A673 (cell line): ENCODE measurements around the gene MEGF8. TPM values are rescaled to one million over a fixed set of nuclear protein-coding genes. Genes with fewer than 3 reads are reported as not detected.

Experiments
- Bru-seq: library from RNA; stranded (reverse); fragments of 400-500 nt; gene quantifications from one replicate; lab custom pipeline; 2021; lab: Mats Ljungman, UMichigan
- BruChase-seq, 2 experiments: library from RNA; stranded (reverse); fragments of 400-500 nt; gene quantifications; one replicate each; lab custom pipeline; 2021; lab: Mats Ljungman, UMichigan
- BruUV-seq: library from RNA; stranded (reverse); fragments of 400-500 nt; replicated peaks from 2 replicates; lab custom pipeline; 2021; lab: Mats Ljungman, UMichigan
- CTCF ChIA-PET: fragments of 300-600 bp; sonication (Branson Sonifier 250); formaldehyde crosslinking; loops from one replicate; lab custom pipeline; 2022; ENCODE audit warnings: antibody characterized with exemption; lab: Charles Lee
- POLR2A ChIA-PET: fragments of 300-600 bp; sonication (Branson Sonifier 250); formaldehyde crosslinking; loops from one replicate; lab custom pipeline; 2022; ENCODE audit warnings: antibody characterized with exemption; ENCODE audit not compliant: low non-redundant PET; lab: Charles Lee
- DNase-seq: peaks from one replicate; pipeline ENCODE4 v3.0.0-alpha.2; 2015; ENCODE audit warnings: low spot score
- H3K27ac ChIP-seq: fragments of 200-600 bp; sonication (generic); 2 replicates; pipeline ENCODE4 v1.5.1; 2016; ENCODE audit warnings: mixed run types, low read depth, mild to moderate bottlenecking, mixed read lengths, antibody characterized with exemption, low read length; ENCODE audit not compliant: poor library complexity, severe bottlenecking
- H3K27me3 ChIP-seq: fragments of 200-600 bp; sonication (generic); replicated peaks from 2 replicates; pipeline ENCODE4 v1.6.1; 2017; ENCODE audit warnings: mixed run types, low read depth, mild to moderate bottlenecking, mixed read lengths, antibody characterized with exemption, low read length; ENCODE audit not compliant: insufficient read depth, poor library complexity
- H3K36me3 ChIP-seq: fragments of 200-600 bp; sonication (generic); 2 replicates; pipeline ENCODE4 v1.6.1; 2016; ENCODE audit warnings: mixed run types, mild to moderate bottlenecking, mixed read lengths, antibody characterized with exemption, low read length; ENCODE audit not compliant: insufficient read depth, poor library complexity, severe bottlenecking
- H3K4me1 ChIP-seq: fragments of 200-600 bp; sonication (generic); 2 replicates; pipeline ENCODE4 v1.6.1; 2017; ENCODE audit warnings: mixed run types, mild to moderate bottlenecking, mixed read lengths, antibody characterized with exemption, low read length; ENCODE audit not compliant: insufficient read depth, poor library complexity, severe bottlenecking
- H3K4me3 ChIP-seq: fragments of 200-600 bp; sonication (generic); 2 replicates; pipeline ENCODE4 v1.5.1; 2016; ENCODE audit warnings: low read depth, mixed run types, mild to moderate bottlenecking, mixed read lengths, low read length; ENCODE audit not compliant: poor library complexity, severe bottlenecking
- H3K9me3 ChIP-seq: fragments of 200-600 bp; sonication (generic); 2 replicates; pipeline ENCODE4 v1.6.1; 2016; ENCODE audit warnings: mixed run types, low read depth, mild to moderate bottlenecking, mixed read lengths, antibody characterized with exemption, low read length; ENCODE audit not compliant: poor library complexity, severe bottlenecking
- EZH2 ChIP-seq: fragments of 200-600 bp; sonication (generic); IDR thresholded peaks from 2 replicates; pipeline ENCODE4 v1.6.1; 2017; ENCODE audit warnings: borderline replicate concordance, low read depth, mild to moderate bottlenecking, mixed read lengths, antibody characterized with exemption, low read length; ENCODE audit not compliant: poor library complexity, severe bottlenecking
- intact Hi-C: fragments of 100-400 bp; cut with micrococcal nuclease; formaldehyde crosslinking; loops from one replicate; pipeline ENCODE4 v1.10.0; 2022; ENCODE audit not compliant: unreplicated experiment
- long read RNA-seq: library from polyadenylated mRNA; stranded (forward); transcript quantifications from one replicate; pipeline ENCODE4 v2.0.0, GENCODE V29; 2022
- total RNA-seq: library from RNA; stranded (reverse); gene quantifications from 2 replicates; pipeline ENCODE4 v1.2.3, GENCODE V29; 2021
- TF ChIP-seq, protein P1 (sequence below): fragments of 300-800, 200-600 bp; sonication (generic); conservative IDR thresholded peaks from 2 replicates; pipeline ENCODE4 v1.5.1; 2017; ENCODE audit warnings: low read depth, mild to moderate bottlenecking, antibody characterized with exemption, low read length, moderate library complexity, mixed read lengths

MEGF8 gene, protein sequence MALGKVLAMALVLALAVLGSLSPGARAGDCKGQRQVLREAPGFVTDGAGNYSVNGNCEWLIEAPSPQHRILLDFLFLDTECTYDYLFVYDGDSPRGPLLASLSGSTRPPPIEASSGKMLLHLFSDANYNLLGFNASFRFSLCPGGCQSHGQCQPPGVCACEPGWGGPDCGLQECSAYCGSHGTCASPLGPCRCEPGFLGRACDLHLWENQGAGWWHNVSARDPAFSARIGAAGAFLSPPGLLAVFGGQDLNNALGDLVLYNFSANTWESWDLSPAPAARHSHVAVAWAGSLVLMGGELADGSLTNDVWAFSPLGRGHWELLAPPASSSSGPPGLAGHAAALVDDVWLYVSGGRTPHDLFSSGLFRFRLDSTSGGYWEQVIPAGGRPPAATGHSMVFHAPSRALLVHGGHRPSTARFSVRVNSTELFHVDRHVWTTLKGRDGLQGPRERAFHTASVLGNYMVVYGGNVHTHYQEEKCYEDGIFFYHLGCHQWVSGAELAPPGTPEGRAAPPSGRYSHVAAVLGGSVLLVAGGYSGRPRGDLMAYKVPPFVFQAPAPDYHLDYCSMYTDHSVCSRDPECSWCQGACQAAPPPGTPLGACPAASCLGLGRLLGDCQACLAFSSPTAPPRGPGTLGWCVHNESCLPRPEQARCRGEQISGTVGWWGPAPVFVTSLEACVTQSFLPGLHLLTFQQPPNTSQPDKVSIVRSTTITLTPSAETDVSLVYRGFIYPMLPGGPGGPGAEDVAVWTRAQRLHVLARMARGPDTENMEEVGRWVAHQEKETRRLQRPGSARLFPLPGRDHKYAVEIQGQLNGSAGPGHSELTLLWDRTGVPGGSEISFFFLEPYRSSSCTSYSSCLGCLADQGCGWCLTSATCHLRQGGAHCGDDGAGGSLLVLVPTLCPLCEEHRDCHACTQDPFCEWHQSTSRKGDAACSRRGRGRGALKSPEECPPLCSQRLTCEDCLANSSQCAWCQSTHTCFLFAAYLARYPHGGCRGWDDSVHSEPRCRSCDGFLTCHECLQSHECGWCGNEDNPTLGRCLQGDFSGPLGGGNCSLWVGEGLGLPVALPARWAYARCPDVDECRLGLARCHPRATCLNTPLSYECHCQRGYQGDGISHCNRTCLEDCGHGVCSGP (N-terminal part only)
- total RNA-seq (28.5 and 33.6 TPM in 2 replicates), Bru-seq, nascent RNA (percentile 52 among the genes with signal in this experiment), BruChase-seq, experiment 1, labeled RNA remaining after a 2-hour chase (percentile 58 among the genes with signal in this experiment), BruChase-seq, experiment 2, labeled RNA remaining after a 6-hour chase (percentile 75 among the genes with signal in this experiment)
- long read RNA-seq, partial matches to known transcripts = 25 of 54 reads
- long read RNA-seq, other reads (novel, unspliced or antisense) = 29 of 54 reads

DNA sequence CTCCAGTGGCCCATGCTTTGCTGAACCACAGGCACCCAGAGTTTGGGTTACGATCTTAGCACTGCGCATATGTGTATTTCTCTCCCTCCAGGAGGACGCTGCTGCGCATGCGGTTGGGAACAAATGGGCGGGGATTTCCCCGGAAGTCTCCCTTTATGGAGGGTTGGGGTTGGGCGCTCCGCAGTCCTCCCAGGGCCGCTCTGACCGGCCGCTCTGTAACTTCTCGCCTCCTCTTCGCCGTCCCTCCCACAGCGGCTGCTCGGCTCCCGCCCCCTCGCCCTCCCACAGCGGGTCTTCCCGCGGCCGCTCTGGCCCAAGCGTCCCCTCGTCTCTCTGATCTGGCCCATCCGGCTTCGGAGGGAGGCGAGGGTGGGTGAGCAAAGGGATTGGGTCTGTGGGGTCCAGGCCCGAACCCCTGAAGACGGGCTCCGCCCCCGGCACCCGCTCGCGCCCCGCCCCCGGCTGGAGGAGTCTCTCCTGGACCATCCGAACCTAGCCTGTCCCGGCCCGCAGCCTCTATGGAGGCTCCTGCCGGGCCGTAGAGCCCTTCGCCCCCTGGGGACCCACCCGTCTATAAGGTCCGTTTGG, at the start of gene MEGF8:
Gene MEGF8, plus strand, starts transcription at position 328 of the 588 bp plus-strand sequence. CDS start 609 bp downstream, outside the sequence.
- Histone ChIP-seq H3K27me3 (peaks cover 9% of the 10 kb centered on the region), H3K27ac (peak within 1 kb of the TSS; percentile 79), H3K4me1 (peaks cover 9% of the 10 kb centered on the region), H3K9me3 (no peaks in the 10 kb centered on the region), H3K4me3 (peak within 1 kb of the TSS; percentile 88), H3K36me3 (no peaks in the 10 kb centered on the region)
- peak; percentile 100 for DNase-seq
- ChIA-PET CTCF (no interaction called here), POLR2A (no interaction called here)
- intact Hi-C loops = loop anchor here (1.0 to 5.0 kb wide), 2 partner anchors 79 to 218 kb away; no protein-coding TSS in a partner anchor
- TF ChIP-seq, protein P1, sequence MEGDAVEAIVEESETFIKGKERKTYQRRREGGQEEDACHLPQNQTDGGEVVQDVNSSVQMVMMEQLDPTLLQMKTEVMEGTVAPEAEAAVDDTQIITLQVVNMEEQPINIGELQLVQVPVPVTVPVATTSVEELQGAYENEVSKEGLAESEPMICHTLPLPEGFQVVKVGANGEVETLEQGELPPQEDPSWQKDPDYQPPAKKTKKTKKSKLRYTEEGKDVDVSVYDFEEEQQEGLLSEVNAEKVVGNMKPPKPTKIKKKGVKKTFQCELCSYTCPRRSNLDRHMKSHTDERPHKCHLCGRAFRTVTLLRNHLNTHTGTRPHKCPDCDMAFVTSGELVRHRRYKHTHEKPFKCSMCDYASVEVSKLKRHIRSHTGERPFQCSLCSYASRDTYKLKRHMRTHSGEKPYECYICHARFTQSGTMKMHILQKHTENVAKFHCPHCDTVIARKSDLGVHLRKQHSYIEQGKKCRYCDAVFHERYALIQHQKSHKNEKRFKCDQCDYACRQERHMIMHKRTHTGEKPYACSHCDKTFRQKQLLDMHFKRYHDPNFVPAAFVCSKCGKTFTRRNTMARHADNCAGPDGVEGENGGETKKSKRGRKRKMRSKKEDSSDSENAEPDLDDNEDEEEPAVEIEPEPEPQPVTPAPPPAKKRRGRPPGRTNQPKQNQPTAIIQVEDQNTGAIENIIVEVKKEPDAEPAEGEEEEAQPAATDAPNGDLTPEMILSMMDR = peak; percentile 98
- TF ChIP-seq EZH2 = no peak
- no TSS peak for BruUV-seq

DNA sequence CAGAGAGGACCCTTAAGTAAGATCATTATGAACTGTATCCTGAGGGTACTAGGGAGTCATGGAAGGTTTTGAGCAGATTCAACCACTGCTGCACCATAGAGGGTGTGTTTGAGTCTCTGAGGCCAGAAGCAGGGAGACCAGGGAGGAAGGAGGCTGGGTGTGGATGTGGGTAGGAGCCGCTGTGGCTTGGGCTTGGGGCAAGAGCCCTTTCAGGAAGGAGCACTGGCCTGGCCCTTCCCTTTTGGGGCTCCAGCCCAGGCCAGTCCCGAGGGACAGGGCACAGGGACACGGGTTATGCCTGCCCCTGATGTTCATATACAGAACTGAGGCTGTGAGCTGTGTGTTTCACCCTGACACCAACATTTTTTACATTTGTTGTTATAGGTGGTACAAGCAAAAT, 49.2 kb upstream of the MEGF8 start:
- DNase-seq = no peak
- ChIA-PET CTCF (no interaction called here), POLR2A (no interaction called here)
- peaks cover 8% of the 10 kb centered on the region for H3K36me3 ChIP-seq
- intact Hi-C loops = no loop called here
- peak overlapping the region; percentile 49 for H3K27ac ChIP-seq
- no peaks in the 10 kb centered on the region for H3K9me3 ChIP-seq
- BruUV-seq = no TSS peak
- no peaks in the 10 kb centered on the region for H3K27me3 ChIP-seq
- peaks cover 22% of the 10 kb centered on the region for H3K4me1 ChIP-seq
- no peak overlapping the region for H3K4me3 ChIP-seq
- TF ChIP-seq EZH2 = no peak
- TF ChIP-seq, protein P1 = no peak
